Testis (tissue), 5 donors: ENCODE measurements around the gene STK32A. TPM values are rescaled to one million over a fixed set of nuclear protein-coding genes. Genes with fewer than 3 reads are reported as not detected.

Experiments used
- DNase-seq: peaks from one replicate; pipeline ENCODE4 v3.0.0-alpha.2; 2019
- H3K27ac ChIP-seq, 2 donors: fragments of 200-600 bp; sonication (generic); one replicate each; pipeline ENCODE4 v1.5.1; 2019
- H3K27me3 ChIP-seq: fragments of 200-600 bp; sonication (generic); one replicate; pipeline ENCODE4 v1.5.1; 2019
- H3K36me3 ChIP-seq: fragments of 200-600 bp; sonication (generic); one replicate; pipeline ENCODE4 v1.5.1; 2017; ENCODE audit warnings: low read depth; ENCODE audit errors: missing control alignments
- H3K4me1 ChIP-seq: fragments of 200-600 bp; sonication (generic); one replicate; pipeline ENCODE4 v1.5.1; 2019
- H3K4me3 ChIP-seq, 2 donors: fragments of 200-600 bp; sonication (generic); one replicate each; pipeline ENCODE4 v1.5.1; 2017 to 2019
- H3K9me3 ChIP-seq: fragments of 200-600 bp; sonication (generic); one replicate; pipeline ENCODE4 v1.5.1; 2017
- CTCF ChIP-seq, 3 experiments: fragments of 450-650 bp in 2 of 3; fragments of 200-600 bp in 1 of 3; sonication (generic) in 1 of 3; IDR thresholded peaks; one replicate each; pipeline ENCODE4 v1.5.1; 2016 to 2019; ENCODE audit warnings: antibody characterized with exemption in 3 of 3, mild to moderate bottlenecking in 2 of 3, moderate library complexity in 1 of 3
- POLR2A ChIP-seq: fragments of 450-650 bp; IDR thresholded peaks from one replicate; pipeline ENCODE4 v1.6.1; 2017; ENCODE audit warnings: antibody characterized with exemption, mild to moderate bottlenecking, moderate library complexity
- WGBS, 2 donors: methylation state at CpG; one replicate each; pipeline ENCODE4 v1.1.5; 2018; 5-methylcytosine and 5-hydroxymethylcytosine counted together
- intact Hi-C: fragments of 100-400 bp; cut with DNase I; formaldehyde crosslinking; loops from one replicate; pipeline ENCODE4 v1.15.1; 2023; ENCODE audit warnings: low total_unique reads
- long read RNA-seq, 2 donors: transcript quantifications; one replicate each; lab custom pipeline, GENCODE V29; 2026
- polyA plus RNA-seq: library from polyadenylated mRNA; stranded (reverse); fragments of 350-450 nt; fragmentation: Illumina TruSeq; extraction: RNeasy Lipid Tissue Mini Kit (QIAGEN cat#74804); gene quantifications from one replicate; pipeline ENCODE4 v1.2.3, GENCODE V29; 2014; ENCODE audit warnings: low read depth, low replicate concordance; ENCODE audit not compliant: insufficient read depth
- total RNA-seq, 2 donors: library from RNA; depleted of rRNA; stranded (reverse); fragments of >200 nt; gene quantifications; one replicate each; pipeline ENCODE4 v1.2.3, GENCODE V29; 2016

STK32A gene
- total RNA-seq = 1 to 10 TPM; 6.0 to 7.9 TPM
- 3.9 TPM for polyA plus RNA-seq
- long read RNA-seq, donor 1, full-length matches to known transcripts = 1 of 1 reads
- long read RNA-seq, donor 1, partial matches to known transcripts = 0 of 1 reads
- long read RNA-seq, donor 1, other reads (novel, unspliced or antisense) = 0 of 1 reads
- long read RNA-seq, donor 2 = 0 reads

- intact Hi-C loops = no loop called here
- peak; percentile 32 for DNase-seq
- peak within 1 kb of the TSS; percentile 56 to 75 for H3K27ac ChIP-seq
- peak within 1 kb of the TSS; percentile 64 to 71 for H3K4me3 ChIP-seq
- H3K4me1 ChIP-seq = peaks cover 5% of the 10 kb centered on the region
- no peaks in the 10 kb centered on the region for H3K27me3 ChIP-seq
- no peaks in the 10 kb centered on the region for H3K36me3 ChIP-seq
- H3K9me3 ChIP-seq = no peaks in the 10 kb centered on the region
- TF ChIP-seq POLR2A = no peak
- no peak for TF ChIP-seq CTCF (IDR thresholded peaks at IDR 0.05)
- WGBS, 2 donors = 2 to 5% methylated on average over 16 to 28 of the region's 28 CpGs
Measured at GRCh38 chr5:147234825-147235635, at the start of gene STK32A. Gene STK32A (plus strand): TSS chr5:147235026. CDS start chr5:147239635, 4,609 bp downstream.

GRCh38 chr5:147187099-147187540 lies 47.7 kb upstream of the STK32A start:
- intact Hi-C loops = no loop called here

GRCh38 chr5:147188200-147189108 lies 46.4 kb upstream of the STK32A start:
- Histone ChIP-seq H3K4me3 (peak overlapping the region; percentile 21 to 30), H3K27me3 (no peaks in the 10 kb centered on the region), H3K9me3 (no peaks in the 10 kb centered on the region), H3K27ac (no peak overlapping the region), H3K36me3 (no peaks in the 10 kb centered on the region), H3K4me1 (no peaks in the 10 kb centered on the region)
- WGBS, 2 donors = 40 to 41% methylated on average over 20 of the region's 20 CpGs
- peak; percentile 84 to 95 (median 88) for TF ChIP-seq CTCF (IDR thresholded peaks at IDR 0.05)
- no peak for TF ChIP-seq POLR2A
- intact Hi-C loops = no loop called here
- DNase-seq = peak; percentile 80

More at GRCh38 chr5:147187099-147187540, 47.7 kb upstream of the STK32A start:
- Histone ChIP-seq H3K4me3 (no peak overlapping the region), H3K27ac (no peak overlapping the region), H3K9me3 (no peaks in the 10 kb centered on the region), H3K36me3 (no peaks in the 10 kb centered on the region), H3K4me1 (no peaks in the 10 kb centered on the region), H3K27me3 (no peaks in the 10 kb centered on the region)
- no peak for TF ChIP-seq CTCF (IDR thresholded peaks at IDR 0.05)
- no peak for TF ChIP-seq POLR2A
- no peak for DNase-seq
- 78 to 94% methylated on average over 1 of the region's 1 CpG for WGBS, 2 donors

- Histone ChIP-seq H3K27me3 (no peaks in the 10 kb centered on the region), H3K36me3 (no peaks in the 10 kb centered on the region), H3K27ac (no peak overlapping the region), H3K4me1 (no peaks in the 10 kb centered on the region), H3K9me3 (no peaks in the 10 kb centered on the region), H3K4me3 (no peak overlapping the region)
- WGBS, 2 donors = 13 to 14% methylated on average over 2 of the region's 2 CpGs
- no peak for DNase-seq
- intact Hi-C loops = no loop called here
- no peak for TF ChIP-seq POLR2A
- TF ChIP-seq CTCF (IDR thresholded peaks at IDR 0.05) = no peak
Measured at GRCh38 chr5:147189109-147189424, 45.8 kb upstream of the STK32A start.
